Breast epithelium (tissue), 4 donors: ENCODE data around the gene ZNF778. TPM values are rescaled to one million over a fixed set of nuclear protein-coding genes. Genes with fewer than 3 reads are reported as not detected.

ENCODE experiments used
- DNase-seq, 2 donors: peaks; one replicate each; pipeline ENCODE4 v3.0.0-alpha.2; 2019; ENCODE audit warnings: low spot score in 2 of 2
- H3K27ac ChIP-seq, 2 donors: fragments of 200-600 bp; sonication (generic) in 1 of 2; one replicate each; pipeline ENCODE4 v1.5.1; 2016 to 2019; ENCODE audit warnings: mild to moderate bottlenecking in 1 of 2
- H3K27me3 ChIP-seq, 2 donors: fragments of 200-600 bp; sonication (generic) in 1 of 2; one replicate each; pipeline versions ENCODE4 v1.5.1 to v1.6.0; 2017 to 2019; ENCODE audit warnings: control low read depth in 1 of 2, mild to moderate bottlenecking in 1 of 2
- H3K36me3 ChIP-seq: fragments of 200-600 bp; one replicate; pipeline ENCODE4 v1.5.1; 2019
- H3K4me1 ChIP-seq, 2 donors: fragments of 200-600 bp; sonication (generic); one replicate each; pipeline ENCODE4 v1.5.1; 2016 to 2019; ENCODE audit warnings: control low read depth in 1 of 2
- H3K4me3 ChIP-seq, 3 donors: fragments of 200-600 bp; sonication (generic); 1 replicate in 2 of 3; 2 replicates in 1 of 3; pipeline ENCODE4 v1.5.1; 2016 to 2019; ENCODE audit warnings: mild to moderate bottlenecking in 3 of 3, moderate library complexity in 2 of 3
- H3K9me3 ChIP-seq, 2 donors: fragments of 200-600 bp; sonication (generic) in 1 of 2; one replicate each; pipeline ENCODE4 v1.5.1; 2016 to 2019; ENCODE audit warnings: control low read depth in 1 of 2
- POLR2A ChIP-seq: fragments of 450-650 bp; IDR thresholded peaks from one replicate; pipeline ENCODE4 v1.6.1; 2016; ENCODE audit warnings: antibody characterized with exemption, mild to moderate bottlenecking, moderate library complexity
- POLR2AphosphoS5 ChIP-seq, 3 donors: sonication (generic); formaldehyde crosslinking; IDR thresholded peaks; one replicate each; pipeline ENCODE4 v1.6.1; 2017; ENCODE audit warnings: antibody characterized with exemption in 3 of 3
- intact Hi-C: fragments of 100-400 bp; cut with DNase I; formaldehyde crosslinking; loops from one replicate; pipeline ENCODE4 v1.15.1; 2023; ENCODE audit warnings: low total_unique reads
- total RNA-seq, 3 donors: library from RNA; depleted of rRNA; stranded (reverse); fragments of >200 nt; gene quantifications; one replicate each; pipeline ENCODE4 v1.1.0, GENCODE V29; 2016
- TF ChIP-seq, protein P1 (sequence below), 3 donors: fragments of 450-650 bp; IDR thresholded peaks; one replicate each; pipeline ENCODE4 v1.5.1; 2016 to 2017; ENCODE audit warnings: antibody characterized with exemption in 3 of 3, mild to moderate bottlenecking in 3 of 3, moderate library complexity in 3 of 3

Gene ZNF778
- total RNA-seq, 3 donors from 2014 or later, result 10.1 to 20.9 (median 12.5) TPM

DNA sequence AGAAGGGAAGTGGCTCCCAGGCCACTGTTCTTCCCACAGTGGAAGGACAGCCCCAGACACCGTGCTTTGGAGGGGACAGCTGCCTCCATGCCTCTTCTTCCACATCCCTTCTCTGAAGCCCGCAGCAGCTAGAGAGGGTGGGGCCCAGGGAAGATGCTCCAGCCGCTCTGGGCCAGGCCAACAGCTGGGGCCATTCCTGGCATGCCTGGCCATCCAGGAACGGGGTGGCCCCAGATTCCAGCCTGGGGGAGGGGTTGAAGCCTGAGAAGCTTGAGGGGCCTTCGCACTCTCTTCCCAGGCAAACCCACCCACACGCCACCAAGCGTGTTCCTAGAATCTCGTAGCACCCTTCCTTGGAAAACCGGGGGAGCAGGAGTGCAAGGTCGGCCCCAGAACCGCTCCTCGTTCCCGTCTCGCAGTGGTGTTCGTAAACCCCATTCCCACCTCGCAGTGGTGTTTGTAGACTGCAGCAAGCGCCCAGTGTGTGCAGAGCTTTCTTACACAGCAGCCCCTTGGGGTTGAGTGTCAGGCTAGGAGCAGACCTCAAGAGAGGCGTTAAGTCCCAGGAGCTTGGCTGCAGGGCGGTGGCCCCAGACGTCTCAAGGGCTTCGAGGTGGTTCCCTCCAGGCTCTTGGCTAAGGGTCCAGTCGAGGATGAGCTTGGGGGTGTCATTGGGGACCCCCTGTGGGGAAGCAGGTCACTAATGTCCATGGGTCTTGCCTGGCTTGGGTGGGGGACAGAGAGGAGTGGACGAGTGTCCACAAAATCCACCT lies 43.3 kb upstream of the ZNF778 start:
- peaks cover 4 to 43% of the 10 kb centered on the region in 2 donors for H3K27me3 ChIP-seq
- H3K9me3 ChIP-seq, result no peaks in the 10 kb centered on the region
- H3K4me3 ChIP-seq, result no peak overlapping the region
- TF ChIP-seq POLR2A (no peak), POLR2AphosphoS5 (IDR thresholded peaks at IDR 0.05) (no peak)
- TF ChIP-seq, protein P1, sequence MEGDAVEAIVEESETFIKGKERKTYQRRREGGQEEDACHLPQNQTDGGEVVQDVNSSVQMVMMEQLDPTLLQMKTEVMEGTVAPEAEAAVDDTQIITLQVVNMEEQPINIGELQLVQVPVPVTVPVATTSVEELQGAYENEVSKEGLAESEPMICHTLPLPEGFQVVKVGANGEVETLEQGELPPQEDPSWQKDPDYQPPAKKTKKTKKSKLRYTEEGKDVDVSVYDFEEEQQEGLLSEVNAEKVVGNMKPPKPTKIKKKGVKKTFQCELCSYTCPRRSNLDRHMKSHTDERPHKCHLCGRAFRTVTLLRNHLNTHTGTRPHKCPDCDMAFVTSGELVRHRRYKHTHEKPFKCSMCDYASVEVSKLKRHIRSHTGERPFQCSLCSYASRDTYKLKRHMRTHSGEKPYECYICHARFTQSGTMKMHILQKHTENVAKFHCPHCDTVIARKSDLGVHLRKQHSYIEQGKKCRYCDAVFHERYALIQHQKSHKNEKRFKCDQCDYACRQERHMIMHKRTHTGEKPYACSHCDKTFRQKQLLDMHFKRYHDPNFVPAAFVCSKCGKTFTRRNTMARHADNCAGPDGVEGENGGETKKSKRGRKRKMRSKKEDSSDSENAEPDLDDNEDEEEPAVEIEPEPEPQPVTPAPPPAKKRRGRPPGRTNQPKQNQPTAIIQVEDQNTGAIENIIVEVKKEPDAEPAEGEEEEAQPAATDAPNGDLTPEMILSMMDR (IDR thresholded peaks at IDR 0.05), result no peak
- no peak overlapping the region for H3K27ac ChIP-seq
- no peak for DNase-seq
- no peaks in the 10 kb centered on the region for H3K36me3 ChIP-seq
- intact Hi-C loops, result loop anchor here (10.0 kb wide), 1 partner anchor 451 kb away; no protein-coding TSS in a partner anchor
- H3K4me1 ChIP-seq, result peaks cover 0 to 18% of the 10 kb centered on the region in 2 donors

DNA sequence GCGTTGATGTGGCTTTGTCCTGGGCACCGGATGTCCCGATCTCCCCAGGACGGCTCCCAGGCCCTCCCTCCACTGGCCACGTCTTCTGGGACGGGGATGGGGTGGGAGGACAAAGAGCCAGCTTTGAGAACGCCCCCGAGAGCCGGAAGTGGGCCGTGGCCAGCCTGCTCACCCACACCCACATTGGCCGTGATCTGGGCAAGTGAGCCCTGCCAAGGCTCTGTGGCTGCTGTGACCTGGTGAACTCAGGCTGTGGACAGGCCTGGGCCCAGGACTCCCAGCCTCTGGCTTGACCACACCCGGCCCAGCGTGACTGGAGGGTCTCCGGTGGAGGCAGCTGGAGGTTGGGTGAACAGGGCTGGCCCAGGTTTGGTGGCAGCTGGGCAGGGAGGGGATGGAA lies 42.6 kb upstream of the ZNF778 start:
- no peak for DNase-seq
- no peak for TF ChIP-seq POLR2A
- TF ChIP-seq, protein P1 (IDR thresholded peaks at IDR 0.05), result no peak
- TF ChIP-seq POLR2AphosphoS5 (IDR thresholded peaks at IDR 0.05), result no peak
- Histone ChIP-seq H3K27ac (no peak overlapping the region), H3K4me3 (no peak overlapping the region), H3K27me3 (peaks cover 1 to 39% of the 10 kb centered on the region in 2 donors), H3K4me1 (peaks cover 0 to 18% of the 10 kb centered on the region in 2 donors), H3K9me3 (no peaks in the 10 kb centered on the region), H3K36me3 (no peaks in the 10 kb centered on the region)
- intact Hi-C loops, result loop anchor here (10.0 kb wide), 1 partner anchor 450 kb away; no protein-coding TSS in a partner anchor

DNA sequence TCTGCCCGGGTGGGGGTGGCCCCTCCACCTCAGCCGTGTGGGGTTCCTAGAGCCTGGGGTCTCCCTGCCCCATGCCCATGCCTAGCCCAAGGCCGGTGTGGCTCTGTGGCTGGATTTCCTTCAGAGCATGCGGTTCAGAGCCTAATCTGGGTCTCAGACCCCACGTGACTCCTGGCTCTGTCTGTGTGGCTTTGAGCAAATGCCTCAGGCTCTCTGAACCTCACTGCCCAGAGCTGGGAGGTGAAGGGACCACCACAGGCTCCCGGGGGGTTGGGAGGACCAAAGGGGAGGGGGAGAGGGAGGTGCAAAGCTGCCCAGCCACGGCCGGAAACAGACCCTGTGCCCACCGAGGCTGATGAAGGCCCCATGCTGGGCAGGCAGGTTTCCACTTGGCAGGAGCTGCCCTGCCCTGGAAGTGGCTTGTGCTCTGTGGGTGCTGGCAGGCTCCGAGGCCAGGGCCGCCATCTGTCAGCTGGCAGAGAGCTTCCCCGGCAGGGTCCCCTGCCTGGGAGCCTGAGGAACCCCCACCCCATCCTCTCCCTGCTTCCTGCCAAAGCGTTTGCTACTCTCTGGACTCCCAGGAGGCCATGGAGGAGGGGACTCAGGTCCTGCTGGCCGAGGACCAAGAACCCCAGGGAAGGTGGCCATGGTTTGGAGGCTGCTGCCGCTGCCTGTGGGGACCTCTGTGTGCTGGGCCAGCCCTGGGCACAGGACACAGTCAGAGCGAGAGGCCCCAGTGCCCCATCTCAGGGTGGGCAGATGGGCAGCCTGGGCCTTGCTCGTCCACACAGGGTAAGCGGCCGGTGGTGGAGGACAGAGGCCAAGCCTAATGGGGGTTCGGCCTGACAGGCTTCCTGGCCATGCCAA lies 42.0 kb upstream of the ZNF778 start:
- DNase-seq, result no peak
- Histone ChIP-seq H3K4me1 (peaks cover 0 to 16% of the 10 kb centered on the region in 2 donors), H3K4me3 (no peak overlapping the region), H3K27me3 (peaks cover 0 to 38% of the 10 kb centered on the region in 2 donors), H3K9me3 (no peaks in the 10 kb centered on the region), H3K27ac (no peak overlapping the region), H3K36me3 (no peaks in the 10 kb centered on the region)
- TF ChIP-seq, protein P1 (IDR thresholded peaks at IDR 0.05), result no peak
- TF ChIP-seq POLR2AphosphoS5 (IDR thresholded peaks at IDR 0.05), result no peak
- intact Hi-C loops, result loop anchor here (10.0 kb wide), 1 partner anchor 449 kb away; no protein-coding TSS in a partner anchor

DNA sequence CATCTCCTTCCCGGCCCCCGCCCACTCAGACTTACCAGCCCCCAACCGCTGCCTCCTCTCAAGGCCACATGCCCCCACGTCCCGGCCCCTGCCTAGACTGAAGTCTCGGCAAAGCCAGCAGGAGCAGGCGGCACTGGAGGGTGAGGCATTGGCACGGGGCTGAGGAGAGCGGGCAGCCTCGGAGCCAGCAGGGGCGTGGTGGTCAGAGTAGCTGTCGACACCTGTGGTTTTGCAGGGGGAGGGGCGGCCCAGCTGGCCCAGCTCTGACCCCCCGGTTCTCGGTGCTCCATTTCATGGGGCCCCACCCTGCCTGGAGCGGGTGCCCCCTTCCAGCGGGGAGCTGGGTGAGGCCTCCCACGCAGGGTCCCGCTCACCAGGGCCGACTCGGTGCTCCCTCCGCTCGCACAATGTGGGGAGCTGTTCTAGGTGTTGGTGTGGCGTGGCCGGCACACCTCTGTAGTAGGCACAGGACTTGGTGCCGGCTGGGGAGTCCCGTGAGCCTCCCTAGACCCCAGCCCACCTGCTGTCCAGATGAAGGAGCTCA lies 41.3 kb upstream of the ZNF778 start:
- Histone ChIP-seq H3K4me3 (no peak overlapping the region), H3K4me1 (peaks cover 0 to 11% of the 10 kb centered on the region in 2 donors), H3K27me3 (peaks cover 0 to 36% of the 10 kb centered on the region in 2 donors), H3K36me3 (no peaks in the 10 kb centered on the region), H3K9me3 (no peaks in the 10 kb centered on the region), H3K27ac (no peak overlapping the region)
- no peak for TF ChIP-seq POLR2A
- intact Hi-C loops, result loop anchor here (10.0 kb wide), 1 partner anchor 449 kb away; no protein-coding TSS in a partner anchor
- no peak for DNase-seq

DNA sequence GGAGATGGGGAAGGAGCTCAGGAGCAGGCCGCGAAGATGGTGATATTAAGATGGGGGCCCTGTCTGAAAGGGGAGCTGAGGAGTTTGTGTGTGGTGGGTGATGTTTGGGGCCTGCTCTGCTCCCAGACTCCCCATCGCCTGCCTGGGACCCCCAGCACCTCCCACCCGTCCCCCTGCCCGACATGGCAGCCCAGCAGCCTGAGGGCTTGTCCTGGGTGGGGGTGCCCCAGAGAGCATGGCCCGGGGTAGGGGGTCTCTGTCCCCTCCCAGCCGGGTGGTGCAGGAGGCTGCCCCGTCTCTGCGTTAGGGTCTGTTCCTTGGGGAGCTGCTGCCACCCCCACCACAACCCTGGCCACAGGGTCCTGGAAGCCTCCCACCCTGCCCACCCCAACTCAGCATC lies 40.8 kb upstream of the ZNF778 start:
- Histone ChIP-seq H3K27me3 (peaks cover 0 to 36% of the 10 kb centered on the region in 2 donors), H3K27ac (no peak overlapping the region), H3K4me1 (peaks cover 0 to 11% of the 10 kb centered on the region in 2 donors), H3K4me3 (no peak overlapping the region), H3K36me3 (no peaks in the 10 kb centered on the region), H3K9me3 (no peaks in the 10 kb centered on the region)
- no peak for DNase-seq
- TF ChIP-seq, protein P1 (IDR thresholded peaks at IDR 0.05), result no peak
- TF ChIP-seq POLR2AphosphoS5 (IDR thresholded peaks at IDR 0.05), result no peak
- TF ChIP-seq POLR2A, result no peak
- intact Hi-C loops, result loop anchor here (10.0 kb wide), 1 partner anchor 448 kb away; no protein-coding TSS in a partner anchor
